ENCODE data around the gene DPH6.

Gene DPH6

DNA sequence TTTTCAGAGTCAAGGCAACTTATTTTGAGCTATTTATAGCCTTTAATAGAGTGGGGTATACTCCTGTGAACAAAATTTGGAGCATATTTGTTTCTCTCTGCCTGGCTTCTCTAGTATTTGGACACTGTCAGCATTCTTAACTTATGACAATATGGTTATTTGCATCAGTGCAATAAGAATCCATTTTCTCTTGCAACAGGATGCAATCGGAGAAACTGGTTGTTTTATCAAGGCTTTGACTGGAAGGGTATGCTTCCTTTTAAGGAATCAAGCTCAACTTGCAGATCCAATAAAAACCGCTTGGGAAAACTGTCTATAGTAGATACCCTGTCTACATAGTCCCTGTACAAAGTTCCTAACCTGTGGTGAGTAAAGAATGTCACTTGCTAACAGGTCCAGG lies 106.7 kb downstream of the DPH6 start:
- Histone ChIP-seq H3K4me1 (ENCODE audit: control insufficient read depth, insufficient read depth, low read length, poor library complexity, severe bottlenecking) (peaks cover 9% of the 10 kb centered on the region), H3K36me3 (ENCODE audit: control insufficient read depth, insufficient read depth, low read length) (peaks cover 9% of the 10 kb centered on the region), H3K27ac (ENCODE audit: low read depth, low read length, severe bottlenecking) (no peak overlapping the region), H3K4me3 (ENCODE audit: extremely low read depth, insufficient read depth, low read length, poor library complexity, severe bottlenecking) (no peak overlapping the region), H3K9me3 (ENCODE audit: control insufficient read depth, low read length) (peaks cover 15% of the 10 kb centered on the region)
- WGBS, 2 experiments (ENCODE audit: insufficient coverage in 2 of 2) = 100% methylated on average over 1 of the region's 2 CpGs; no CpG with 5 or more reads in 1 of the 2 experiments

DNA sequence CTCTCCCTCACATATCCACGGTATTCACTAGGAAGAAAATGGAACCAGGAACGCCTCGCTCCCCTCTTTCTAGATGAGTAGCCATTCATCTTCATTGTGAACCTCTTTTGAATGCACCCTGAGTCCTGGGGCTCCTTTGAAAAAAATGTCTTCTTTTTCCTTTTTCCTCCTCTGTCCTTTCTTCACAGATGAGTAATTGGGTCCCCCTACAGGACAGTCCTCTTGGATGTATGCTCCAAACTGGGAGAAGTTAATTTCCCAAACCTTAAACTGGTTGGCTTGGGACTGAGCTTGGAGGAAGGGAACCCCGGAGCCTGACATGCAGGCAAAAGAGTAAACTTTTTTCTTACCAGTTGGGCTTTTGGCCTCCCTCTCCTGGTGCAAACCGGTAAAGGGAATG lies 108.8 kb downstream of the DPH6 start:
- H3K4me3 ChIP-seq (ENCODE audit: extremely low read depth, insufficient read depth, low read length, poor library complexity, severe bottlenecking) = no peak overlapping the region
- peaks cover 9% of the 10 kb centered on the region for H3K4me1 ChIP-seq (ENCODE audit: control insufficient read depth, insufficient read depth, low read length, poor library complexity, severe bottlenecking)
- no peak overlapping the region for H3K27ac ChIP-seq (ENCODE audit: low read depth, low read length, severe bottlenecking)
- peaks cover 9% of the 10 kb centered on the region for H3K36me3 ChIP-seq (ENCODE audit: control insufficient read depth, insufficient read depth, low read length)
- WGBS, 2 experiments (ENCODE audit: insufficient coverage in 2 of 2) = 94 to 100% methylated on average over 4 to 5 of the region's 5 CpGs
- H3K9me3 ChIP-seq (ENCODE audit: control insufficient read depth, low read length) = peaks cover 15% of the 10 kb centered on the region

DNA sequence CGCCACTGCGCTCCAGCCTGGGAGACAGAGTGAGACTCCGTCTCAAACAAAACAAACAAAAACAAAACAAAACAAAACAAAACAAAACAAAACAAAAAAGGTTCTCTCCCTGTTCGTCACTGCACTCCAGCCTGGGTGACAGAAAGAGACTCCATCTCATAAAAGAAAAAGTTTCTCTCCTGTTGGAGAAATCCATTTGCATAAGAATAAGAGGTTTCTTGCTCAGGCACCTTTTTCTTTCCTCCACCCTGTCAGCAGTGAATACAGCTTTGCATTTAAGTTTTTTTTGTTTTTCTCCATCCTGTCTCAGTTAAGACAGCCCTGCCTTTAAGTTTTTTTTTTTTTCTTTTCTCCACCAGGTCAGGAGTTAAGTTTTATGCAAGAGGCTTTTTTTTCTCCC lies 109.5 kb downstream of the DPH6 start:
- no CpG with 5 or more reads among the region's 4 CpGs for WGBS, 2 experiments (ENCODE audit: insufficient coverage in 2 of 2)
- H3K9me3 ChIP-seq (ENCODE audit: control insufficient read depth, low read length) = peaks cover 15% of the 10 kb centered on the region
- H3K4me3 ChIP-seq (ENCODE audit: extremely low read depth, insufficient read depth, low read length, poor library complexity, severe bottlenecking) = no peak overlapping the region
- H3K4me1 ChIP-seq (ENCODE audit: control insufficient read depth, insufficient read depth, low read length, poor library complexity, severe bottlenecking) = peaks cover 9% of the 10 kb centered on the region
- no peak overlapping the region for H3K27ac ChIP-seq (ENCODE audit: low read depth, low read length, severe bottlenecking)
- peaks cover 9% of the 10 kb centered on the region for H3K36me3 ChIP-seq (ENCODE audit: control insufficient read depth, insufficient read depth, low read length)

DNA sequence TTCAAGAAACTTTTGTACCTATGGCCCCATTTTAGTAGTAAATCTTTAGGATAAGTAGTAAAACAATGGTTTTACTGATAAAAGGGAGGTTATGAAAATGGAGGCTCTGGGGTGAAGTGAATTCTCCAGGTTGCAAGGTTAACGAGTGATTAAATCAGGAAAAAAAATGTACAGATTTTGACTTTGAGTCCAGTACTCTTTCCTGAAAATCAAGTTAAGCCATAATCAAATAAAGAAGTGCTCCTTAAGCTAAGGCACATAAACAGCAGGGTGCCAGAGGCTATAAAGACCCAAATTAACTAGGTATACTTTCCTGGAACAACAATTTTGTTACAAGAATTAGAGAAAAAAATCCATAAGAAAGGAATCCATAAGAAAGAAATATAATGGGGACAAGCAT lies 114.7 kb downstream of the DPH6 start:
- WGBS, 2 experiments (ENCODE audit: insufficient coverage in 2 of 2) = no CpG with 5 or more reads among the region's 1 CpG
- Histone ChIP-seq H3K36me3 (ENCODE audit: control insufficient read depth, insufficient read depth, low read length) (peaks cover 9% of the 10 kb centered on the region), H3K4me1 (ENCODE audit: control insufficient read depth, insufficient read depth, low read length, poor library complexity, severe bottlenecking) (peaks cover 16% of the 10 kb centered on the region), H3K27ac (ENCODE audit: low read depth, low read length, severe bottlenecking) (no peak overlapping the region), H3K4me3 (ENCODE audit: extremely low read depth, insufficient read depth, low read length, poor library complexity, severe bottlenecking) (no peak overlapping the region), H3K9me3 (ENCODE audit: control insufficient read depth, low read length) (peaks cover 15% of the 10 kb centered on the region)

DNA sequence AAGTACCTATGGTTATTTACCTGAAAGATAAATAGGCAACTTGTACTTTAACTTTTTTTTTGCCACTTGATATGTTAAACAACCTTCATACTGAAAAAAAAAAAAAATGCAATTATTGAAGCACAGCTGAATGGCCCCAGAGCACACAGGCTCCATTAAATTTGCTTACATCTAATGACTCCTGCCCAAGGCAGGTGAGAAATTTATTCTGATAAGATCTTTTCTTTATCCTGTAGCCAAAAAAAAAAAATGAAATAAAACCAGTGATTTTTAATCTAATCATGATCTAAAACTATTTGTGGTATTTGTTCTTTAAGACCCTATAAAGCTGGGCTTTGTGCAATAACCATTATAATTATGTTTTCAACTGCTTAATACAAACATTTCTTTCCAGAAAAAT lies 115.7 kb downstream of the DPH6 start:
- H3K27ac ChIP-seq (ENCODE audit: low read depth, low read length, severe bottlenecking) = no peak overlapping the region
- H3K36me3 ChIP-seq (ENCODE audit: control insufficient read depth, insufficient read depth, low read length) = peaks cover 3% of the 10 kb centered on the region
- H3K9me3 ChIP-seq (ENCODE audit: control insufficient read depth, low read length) = peaks cover 6% of the 10 kb centered on the region
- peaks cover 16% of the 10 kb centered on the region for H3K4me1 ChIP-seq (ENCODE audit: control insufficient read depth, insufficient read depth, low read length, poor library complexity, severe bottlenecking)
- H3K4me3 ChIP-seq (ENCODE audit: extremely low read depth, insufficient read depth, low read length, poor library complexity, severe bottlenecking) = no peak overlapping the region

DNA sequence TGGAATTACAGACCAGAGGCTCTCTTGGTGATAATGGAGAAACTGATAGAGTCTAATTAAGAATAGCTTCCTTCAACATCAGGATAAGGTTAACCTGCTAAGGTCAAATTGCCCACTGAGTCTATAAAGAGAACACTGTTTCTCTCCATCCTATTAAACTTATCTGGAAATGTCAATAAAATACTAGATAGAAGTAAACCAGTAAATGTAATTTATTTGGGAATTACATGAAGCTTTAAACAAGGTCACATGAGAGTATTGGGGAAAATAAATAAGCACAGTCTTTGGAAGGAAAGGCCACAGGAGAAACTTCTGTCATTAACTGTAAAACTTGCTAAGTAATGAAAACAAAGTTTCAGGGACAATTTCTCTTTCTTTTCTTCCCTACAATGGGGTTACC lies 118.5 kb downstream of the DPH6 start:
- H3K9me3 ChIP-seq (ENCODE audit: control insufficient read depth, low read length) = no peaks in the 10 kb centered on the region
- H3K4me3 ChIP-seq (ENCODE audit: extremely low read depth, insufficient read depth, low read length, poor library complexity, severe bottlenecking) = no peak overlapping the region
- no peak overlapping the region for H3K27ac ChIP-seq (ENCODE audit: low read depth, low read length, severe bottlenecking)
- H3K36me3 ChIP-seq (ENCODE audit: control insufficient read depth, insufficient read depth, low read length) = no peaks in the 10 kb centered on the region
- H3K4me1 ChIP-seq (ENCODE audit: control insufficient read depth, insufficient read depth, low read length, poor library complexity, severe bottlenecking) = peaks cover 16% of the 10 kb centered on the region

DNA sequence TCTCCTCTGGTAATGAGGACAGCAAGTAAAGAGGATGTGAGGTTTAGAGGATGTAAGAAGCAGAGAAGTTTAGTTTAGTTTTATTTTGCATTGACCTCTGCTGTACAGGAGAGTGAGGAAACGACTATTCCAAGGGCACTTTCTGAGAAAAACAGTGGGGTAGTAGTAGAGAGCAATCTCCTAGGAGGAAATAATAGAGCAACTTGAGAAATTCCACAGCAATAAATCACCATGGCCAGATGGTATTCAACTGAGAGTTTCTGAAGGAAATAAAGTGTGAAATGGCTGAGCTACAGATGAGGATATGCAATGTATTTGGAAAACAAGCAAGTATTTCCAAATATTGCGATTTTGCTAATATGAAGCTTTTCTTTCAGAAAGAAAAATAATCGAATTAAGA lies 118.9 kb downstream of the DPH6 start:
- WGBS, 2 experiments (ENCODE audit: insufficient coverage in 2 of 2) = 59 to 60% methylated on average over 2 to 3 of the region's 3 CpGs
- no peak overlapping the region for H3K4me3 ChIP-seq (ENCODE audit: extremely low read depth, insufficient read depth, low read length, poor library complexity, severe bottlenecking)
- no peaks in the 10 kb centered on the region for H3K9me3 ChIP-seq (ENCODE audit: control insufficient read depth, low read length)
- peaks cover 16% of the 10 kb centered on the region for H3K4me1 ChIP-seq (ENCODE audit: control insufficient read depth, insufficient read depth, low read length, poor library complexity, severe bottlenecking)
- peak overlapping the region; percentile 51 for H3K27ac ChIP-seq (ENCODE audit: low read depth, low read length, severe bottlenecking)
- no peaks in the 10 kb centered on the region for H3K36me3 ChIP-seq (ENCODE audit: control insufficient read depth, insufficient read depth, low read length)

DNA sequence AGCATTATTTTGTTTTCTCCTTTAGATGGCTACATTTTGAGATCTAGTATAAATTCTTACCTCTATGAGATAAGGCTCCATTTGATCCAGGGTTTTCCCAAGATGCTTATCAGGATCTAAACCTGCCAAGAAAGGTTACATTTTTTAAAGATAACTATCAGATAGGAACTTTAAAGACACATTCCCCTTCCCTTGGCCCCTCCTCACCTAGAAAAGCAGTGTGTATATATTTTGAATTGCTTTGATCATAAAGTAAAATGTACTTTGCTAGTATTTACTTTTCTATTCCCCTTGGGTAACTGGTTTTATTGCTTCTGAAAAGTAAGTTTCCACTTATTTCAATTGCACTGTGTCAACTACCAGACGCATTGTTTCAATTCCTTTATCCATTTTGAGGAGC lies 135.2 kb downstream of the DPH6 start:
- H3K4me1 ChIP-seq (ENCODE audit: control insufficient read depth, insufficient read depth, low read length, poor library complexity, severe bottlenecking) = no peaks in the 10 kb centered on the region
- H3K4me3 ChIP-seq (ENCODE audit: extremely low read depth, insufficient read depth, low read length, poor library complexity, severe bottlenecking) = no peak overlapping the region
- H3K27ac ChIP-seq (ENCODE audit: low read depth, low read length, severe bottlenecking) = no peak overlapping the region
- no CpG with 5 or more reads among the region's 1 CpG for WGBS, 2 experiments (ENCODE audit: insufficient coverage in 2 of 2)
- no peaks in the 10 kb centered on the region for H3K9me3 ChIP-seq (ENCODE audit: control insufficient read depth, low read length)
- no peaks in the 10 kb centered on the region for H3K36me3 ChIP-seq (ENCODE audit: control insufficient read depth, insufficient read depth, low read length)

DNA sequence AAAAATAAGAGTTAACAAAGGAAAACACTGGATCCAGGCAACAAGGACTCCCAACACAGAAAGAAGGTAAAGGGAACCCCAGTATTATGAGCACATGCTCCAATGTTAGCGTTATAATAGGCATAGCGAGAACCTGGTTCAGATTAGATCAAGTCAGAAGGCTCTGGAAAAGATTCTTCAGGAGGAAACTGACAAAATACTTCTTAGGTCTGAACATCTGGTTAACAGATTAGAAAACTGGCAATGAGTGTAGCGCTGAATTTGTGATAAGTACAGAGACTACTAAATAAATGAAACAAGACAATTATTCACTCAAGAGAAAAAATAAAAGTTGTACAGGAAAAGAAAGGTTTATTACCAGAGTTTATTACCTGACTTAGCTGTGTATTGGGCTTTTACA lies 146.1 kb downstream of the DPH6 start:
- 100% methylated on average over 2 of the region's 3 CpGs for WGBS, 2 experiments (ENCODE audit: insufficient coverage in 2 of 2)

DNA sequence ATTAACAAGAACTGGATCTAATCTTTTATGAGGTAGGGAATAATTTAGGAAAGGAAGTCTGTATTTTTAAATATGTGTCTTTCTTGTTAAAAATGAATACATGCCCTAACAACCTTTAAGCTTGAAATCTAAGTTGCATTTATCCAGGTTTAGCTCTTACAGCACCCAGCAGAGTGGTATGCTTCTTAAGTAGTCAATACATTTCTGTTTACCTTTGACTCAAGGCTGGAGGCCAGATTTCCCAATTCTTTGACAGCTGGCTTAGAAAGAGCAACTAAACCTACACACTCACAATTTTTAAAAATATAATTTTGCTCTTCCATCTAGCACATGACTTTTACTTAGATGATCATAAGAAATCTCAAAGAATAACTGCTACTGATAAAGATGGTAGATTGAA lies 148.9 kb downstream of the DPH6 start:
- Histone ChIP-seq H3K9me3 (ENCODE audit: control insufficient read depth, low read length) (no peaks in the 10 kb centered on the region), H3K36me3 (ENCODE audit: control insufficient read depth, insufficient read depth, low read length) (no peaks in the 10 kb centered on the region), H3K4me3 (ENCODE audit: extremely low read depth, insufficient read depth, low read length, poor library complexity, severe bottlenecking) (no peak overlapping the region), H3K27ac (ENCODE audit: low read depth, low read length, severe bottlenecking) (no peak overlapping the region), H3K4me1 (ENCODE audit: control insufficient read depth, insufficient read depth, low read length, poor library complexity, severe bottlenecking) (no peaks in the 10 kb centered on the region)

More for the DNA sequence above, 146.1 kb downstream of the DPH6 start:
- no peaks in the 10 kb centered on the region for H3K9me3 ChIP-seq (ENCODE audit: control insufficient read depth, low read length)
- H3K36me3 ChIP-seq (ENCODE audit: control insufficient read depth, insufficient read depth, low read length) = no peaks in the 10 kb centered on the region
- H3K27ac ChIP-seq (ENCODE audit: low read depth, low read length, severe bottlenecking) = no peak overlapping the region
- H3K4me3 ChIP-seq (ENCODE audit: extremely low read depth, insufficient read depth, low read length, poor library complexity, severe bottlenecking) = no peak overlapping the region
- no peaks in the 10 kb centered on the region for H3K4me1 ChIP-seq (ENCODE audit: control insufficient read depth, insufficient read depth, low read length, poor library complexity, severe bottlenecking)

DNA sequence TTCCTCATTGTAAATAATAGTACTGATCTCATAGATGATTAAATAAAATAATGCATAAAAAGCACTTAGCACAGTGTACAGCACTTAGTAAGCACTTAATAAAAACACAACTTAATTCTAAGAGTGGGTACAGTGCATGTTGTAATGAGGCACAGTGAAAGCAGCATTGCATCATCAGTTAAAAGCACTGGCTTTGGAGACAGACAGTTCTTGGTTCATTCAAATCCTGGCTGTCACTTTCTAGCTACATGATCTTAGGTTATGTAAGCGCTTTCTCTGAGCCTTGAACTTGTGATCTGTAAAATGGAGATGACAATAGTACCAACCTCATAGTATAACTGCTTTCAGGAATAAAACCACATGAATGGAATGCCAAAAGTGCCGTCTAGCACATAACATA lies 151.5 kb downstream of the DPH6 start:
- Histone ChIP-seq H3K9me3 (ENCODE audit: control insufficient read depth, low read length) (no peaks in the 10 kb centered on the region), H3K4me1 (ENCODE audit: control insufficient read depth, insufficient read depth, low read length, poor library complexity, severe bottlenecking) (no peaks in the 10 kb centered on the region), H3K36me3 (ENCODE audit: control insufficient read depth, insufficient read depth, low read length) (no peaks in the 10 kb centered on the region), H3K4me3 (ENCODE audit: extremely low read depth, insufficient read depth, low read length, poor library complexity, severe bottlenecking) (no peak overlapping the region), H3K27ac (ENCODE audit: low read depth, low read length, severe bottlenecking) (no peak overlapping the region)
- 86% methylated on average over 1 of the region's 2 CpGs; no CpG with 5 or more reads in 1 of the 2 experiments for WGBS, 2 experiments (ENCODE audit: insufficient coverage in 2 of 2)

DNA sequence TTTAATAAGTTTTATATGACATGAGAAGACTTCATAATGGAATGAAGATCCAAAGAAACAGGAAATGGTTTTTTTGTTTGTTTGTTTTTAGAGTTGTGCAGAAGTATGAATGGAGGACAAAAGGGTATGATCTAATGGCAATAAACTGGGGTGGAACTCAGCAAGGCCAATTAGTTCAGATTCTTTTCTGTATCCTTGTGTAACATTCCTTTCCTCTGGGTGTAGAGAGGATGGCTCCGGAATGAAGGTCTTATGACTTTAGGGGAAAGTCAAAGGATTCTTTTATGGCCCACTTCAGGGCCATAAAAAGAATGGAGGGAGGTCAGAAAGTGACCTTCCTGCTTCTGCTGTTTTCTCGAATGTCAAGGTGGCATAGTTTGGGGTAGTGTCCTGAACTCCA lies 152.6 kb downstream of the DPH6 start:
- no peaks in the 10 kb centered on the region for H3K36me3 ChIP-seq (ENCODE audit: control insufficient read depth, insufficient read depth, low read length)
- WGBS, 2 experiments (ENCODE audit: insufficient coverage in 2 of 2) = no CpG with 5 or more reads among the region's 2 CpGs
- no peak overlapping the region for H3K27ac ChIP-seq (ENCODE audit: low read depth, low read length, severe bottlenecking)
- H3K4me1 ChIP-seq (ENCODE audit: control insufficient read depth, insufficient read depth, low read length, poor library complexity, severe bottlenecking) = no peaks in the 10 kb centered on the region
- H3K4me3 ChIP-seq (ENCODE audit: extremely low read depth, insufficient read depth, low read length, poor library complexity, severe bottlenecking) = no peak overlapping the region
- H3K9me3 ChIP-seq (ENCODE audit: control insufficient read depth, low read length) = no peaks in the 10 kb centered on the region
